HG03025 (cell line): ENCODE measurements around the gene MACO1.
"Not testable (repeated sequence)": the region's sequence is repeated elsewhere in the genome, so short reads cannot be mapped to it uniquely, and the experiment has no call there.

Source experiments
- ATAC-seq: cut with Tn5 transposase; IDR thresholded peaks from one replicate; pipeline ENCODE4 v1.9.1; 2021; ENCODE audit warnings: mild to moderate bottlenecking, moderate library complexity; ENCODE audit not compliant: unreplicated experiment, low FRiP score

The MACO1 gene

GRCh38 chr1:25450891-25451290 lies 20.2 kb downstream of the MACO1 start:
- no peak for ATAC-seq

GRCh38 chr1:25451908-25452307 lies 21.2 kb downstream of the MACO1 start:
- no peak for ATAC-seq

GRCh38 chr1:25456502-25456901 lies 25.8 kb downstream of the MACO1 start:
- no peak for ATAC-seq

GRCh38 chr1:25458541-25459298 lies 28.0 kb downstream of the MACO1 start:
- ATAC-seq: no peak

- ATAC-seq: no peak
These were observed 29.3 kb downstream of the MACO1 start for GRCh38 chr1:25460020-25460419.

GRCh38 chr1:25460816-25461215 lies 30.1 kb downstream of the MACO1 start:
- not testable (repeated sequence) for ATAC-seq

- ATAC-seq: no peak
These were observed 31.2 kb downstream of the MACO1 start for GRCh38 chr1:25461849-25462248.

GRCh38 chr1:25462732-25463131 lies 32.0 kb downstream of the MACO1 start:
- ATAC-seq: no peak

GRCh38 chr1:25467193-25467592 lies 36.5 kb downstream of the MACO1 start:
- no peak for ATAC-seq

- no peak for ATAC-seq
These were observed 36.9 kb downstream of the MACO1 start for GRCh38 chr1:25467616-25468015.

GRCh38 chr1:25468033-25468432 lies 37.3 kb downstream of the MACO1 start:
- no peak for ATAC-seq

- ATAC-seq: no peak
These were observed 38.5 kb downstream of the MACO1 start for GRCh38 chr1:25469177-25469576.

- ATAC-seq: no peak
These were observed 41.8 kb downstream of the MACO1 start for GRCh38 chr1:25472471-25472870.

GRCh38 chr1:25473653-25474225 lies 43.0 kb downstream of the MACO1 start:
- no peak for ATAC-seq

GRCh38 chr1:25474439-25475047 lies 43.8 kb downstream of the MACO1 start:
- no peak for ATAC-seq

- no peak for ATAC-seq
These were observed 45.7 kb downstream of the MACO1 start for GRCh38 chr1:25476186-25477097.

GRCh38 chr1:25477448-25478034 lies 46.8 kb downstream of the MACO1 start:
- no peak for ATAC-seq

GRCh38 chr1:25478633-25479032 lies 47.9 kb downstream of the MACO1 start:
- no peak for ATAC-seq

GRCh38 chr1:25481625-25482024 lies 50.9 kb downstream of the MACO1 start:
- no peak for ATAC-seq

- no peak for ATAC-seq
These were observed 51.5 kb downstream of the MACO1 start for GRCh38 chr1:25482211-25482610.
